ENCODE measurements around the gene CMKLR1. TPM values are rescaled to one million over a fixed set of nuclear protein-coding genes. Genes with fewer than 3 reads are reported as not detected.

CMKLR1 gene
- total RNA-seq, 2 experiments from 2014 or later: not detected

DNA sequence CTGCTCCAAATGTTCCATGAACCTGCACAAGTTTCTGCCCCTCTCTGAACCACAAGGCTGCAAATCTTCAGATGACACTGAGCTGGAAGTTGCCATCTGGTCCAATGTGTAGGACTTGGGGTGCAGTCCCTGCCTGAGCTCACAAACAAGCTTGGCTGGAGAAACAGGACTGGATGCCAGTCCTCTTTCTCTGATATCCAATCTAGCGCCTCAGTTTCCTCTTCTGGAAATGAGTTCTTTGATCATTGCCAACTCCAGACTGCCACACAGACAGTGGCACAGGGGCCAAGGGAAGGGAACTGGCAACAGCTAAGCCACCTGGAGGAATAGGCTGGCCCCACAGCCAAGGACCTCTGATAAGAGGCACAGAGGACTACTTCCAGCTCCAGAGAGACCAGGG, 15.5 kb downstream of the CMKLR1 start:
- Mint-ChIP-seq H3K4me3 (no peak overlapping the region), H3K4me1 (peaks cover 8% of the 10 kb centered on the region), H3K36me3 (ENCODE audit: low read depth) (no peaks in the 10 kb centered on the region), H3K27me3 (peaks cover 14% of the 10 kb centered on the region), H3K9me3 (no peaks in the 10 kb centered on the region), H3K27ac (no peak overlapping the region)
- CTCF ChIA-PET: interaction anchor here (1.4 kb wide), 1 partner anchor 10 kb away, joined by 5 read pairs; no protein-coding TSS in a partner anchor
- POLR2A ChIA-PET: no interaction called here
- no peak for DNase-seq

DNA sequence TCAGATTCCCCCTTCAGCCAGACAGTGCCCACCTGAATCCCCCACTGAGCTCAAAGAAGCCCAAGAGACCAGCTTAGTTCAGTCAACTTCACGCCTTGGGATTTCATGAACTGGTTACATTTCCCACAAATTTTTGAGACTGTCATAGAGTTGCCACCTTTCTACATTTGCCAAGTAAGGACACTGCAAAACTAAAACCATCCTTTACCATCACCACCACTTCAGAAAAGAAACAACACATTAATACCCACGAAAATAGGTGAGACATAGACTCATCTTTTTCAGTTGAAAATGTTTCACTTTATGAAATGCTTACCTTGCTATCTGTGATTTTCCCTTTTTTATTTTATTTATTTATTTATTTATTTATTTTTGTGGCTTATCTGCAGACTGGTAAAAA, 16.1 kb downstream of the CMKLR1 start:
- Mint-ChIP-seq H3K9me3 (no peaks in the 10 kb centered on the region), H3K27ac (no peak overlapping the region), H3K4me3 (no peak overlapping the region), H3K4me1 (peaks cover 8% of the 10 kb centered on the region), H3K27me3 (peaks cover 14% of the 10 kb centered on the region), H3K36me3 (ENCODE audit: low read depth) (no peaks in the 10 kb centered on the region)
- DNase-seq: no peak
- ChIA-PET POLR2A (no interaction called here), CTCF (interaction anchor here (1.4 kb wide), 2 partner anchors 11 to 23 kb away, joined by 3 to 5 read pairs; no protein-coding TSS in a partner anchor)

DNA sequence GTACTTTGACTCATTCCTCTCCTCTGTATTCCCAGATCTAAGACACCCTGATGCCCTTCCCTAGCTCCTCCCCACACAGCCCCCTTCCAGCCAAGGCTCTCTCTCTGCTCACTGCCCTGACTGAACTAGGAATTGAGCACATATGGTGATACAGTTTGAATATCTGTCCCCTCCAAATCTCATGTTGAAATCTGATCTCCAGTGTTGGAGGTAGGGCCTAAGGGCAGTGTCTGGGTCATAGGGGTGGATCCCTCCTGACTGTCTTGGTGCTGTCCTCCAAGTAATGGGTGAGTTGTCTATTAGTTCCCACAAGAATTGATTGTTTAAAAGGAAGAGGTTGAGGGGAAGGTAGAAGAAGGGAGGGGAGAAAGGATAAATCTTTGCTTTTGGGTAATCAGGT, 17.4 kb downstream of the CMKLR1 start:
- Mint-ChIP-seq H3K9me3 (peaks cover 5% of the 10 kb centered on the region), H3K36me3 (ENCODE audit: low read depth) (no peaks in the 10 kb centered on the region), H3K4me3 (no peak overlapping the region), H3K27ac (no peak overlapping the region), H3K4me1 (peaks cover 8% of the 10 kb centered on the region), H3K27me3 (peaks cover 14% of the 10 kb centered on the region)
- no peak for DNase-seq
- ChIA-PET CTCF (interaction anchor here (1.8 kb wide), 1 partner anchor 13 kb away, joined by 4 read pairs; no protein-coding TSS in a partner anchor), POLR2A (no interaction called here)

DNA sequence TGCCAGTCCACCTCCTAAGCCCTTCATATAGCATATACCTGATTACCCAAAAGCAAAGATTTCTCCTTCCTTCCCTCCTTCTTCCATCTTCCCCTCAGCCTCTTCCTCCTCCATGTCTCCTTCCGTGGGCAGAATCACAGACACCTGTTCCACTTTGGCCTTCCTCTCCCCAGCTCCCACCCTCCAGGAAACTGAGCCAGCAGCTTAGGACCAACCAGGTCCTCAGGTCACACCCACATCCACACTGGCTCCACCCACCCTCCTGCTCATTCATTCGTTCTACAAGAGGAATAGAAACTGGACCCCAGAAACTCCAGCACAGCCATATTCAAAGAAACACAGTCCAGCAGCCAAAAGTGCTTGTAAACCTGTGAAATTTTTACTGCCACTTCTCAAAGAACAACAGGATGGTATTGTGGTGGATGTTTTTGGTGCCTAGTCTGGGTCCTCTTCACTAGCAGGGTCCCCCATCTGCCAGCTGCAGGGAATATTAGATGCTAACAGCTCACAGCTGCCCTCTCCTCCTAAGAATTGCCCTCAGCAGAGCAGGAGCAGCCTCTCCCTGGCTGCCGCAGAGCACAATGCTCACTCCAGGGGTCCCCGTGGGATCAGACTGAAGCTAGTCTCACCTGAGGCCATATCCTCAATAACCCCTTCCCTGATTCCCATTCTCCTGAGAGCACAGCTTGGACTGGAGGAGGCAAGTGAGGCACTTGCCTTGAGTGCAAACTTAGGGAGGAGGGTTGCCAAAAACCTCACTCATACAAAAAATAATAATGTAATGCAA, 18.4 kb downstream of the CMKLR1 start:
- H3K27ac Mint-ChIP-seq: no peak overlapping the region
- POLR2A ChIA-PET: no interaction called here
- H3K27me3 Mint-ChIP-seq: peaks cover 16% of the 10 kb centered on the region
- no peak for DNase-seq
- no peak overlapping the region for H3K4me3 Mint-ChIP-seq
- CTCF ChIA-PET: interaction anchor here (1.8 kb wide), 1 partner anchor 12 kb away, joined by 4 read pairs; no protein-coding TSS in a partner anchor
- H3K9me3 Mint-ChIP-seq: peaks cover 5% of the 10 kb centered on the region
- H3K4me1 Mint-ChIP-seq: peaks cover 16% of the 10 kb centered on the region
- no peaks in the 10 kb centered on the region for H3K36me3 Mint-ChIP-seq (ENCODE audit: low read depth)

GRCh38 chr12:108319277-108320234, 19.6 kb downstream of the CMKLR1 start:
- ChIA-PET POLR2A (no interaction called here), CTCF (no interaction called here)
- Mint-ChIP-seq H3K4me3 (no peak overlapping the region), H3K4me1 (peaks cover 16% of the 10 kb centered on the region), H3K9me3 (peaks cover 5% of the 10 kb centered on the region), H3K27ac (no peak overlapping the region), H3K36me3 (ENCODE audit: low read depth) (no peaks in the 10 kb centered on the region), H3K27me3 (peaks cover 16% of the 10 kb centered on the region)
- DNase-seq: no peak

- H3K36me3 Mint-ChIP-seq (ENCODE audit: low read depth): no peaks in the 10 kb centered on the region
Observed at GRCh38 chr12:108318472-108319275, 20.4 kb downstream of the CMKLR1 start.

GRCh38 chr12:108317308-108318234, 21.5 kb downstream of the CMKLR1 start:
- ChIA-PET CTCF (interaction anchor here (1.0 kb wide), 1 partner anchor 20 kb away, joined by 3 read pairs; no protein-coding TSS in a partner anchor), POLR2A (no interaction called here)
- H3K4me3 Mint-ChIP-seq: no peak overlapping the region
- H3K27me3 Mint-ChIP-seq: peaks cover 11% of the 10 kb centered on the region
- DNase-seq: no peak
- peaks cover 5% of the 10 kb centered on the region for H3K9me3 Mint-ChIP-seq
- no peaks in the 10 kb centered on the region for H3K36me3 Mint-ChIP-seq (ENCODE audit: low read depth)
- peaks cover 33% of the 10 kb centered on the region for H3K4me1 Mint-ChIP-seq
- no peak overlapping the region for H3K27ac Mint-ChIP-seq

More at GRCh38 chr12:108318472-108319275, 20.4 kb downstream of the CMKLR1 start:
- peaks cover 16% of the 10 kb centered on the region for H3K27me3 Mint-ChIP-seq
- ChIA-PET CTCF (interaction anchor here (0.6 kb wide), 1 partner anchor 542 kb away, joined by 3 read pairs; no protein-coding TSS in a partner anchor), POLR2A (no interaction called here)
- no peak for DNase-seq
- H3K4me1 Mint-ChIP-seq: peaks cover 22% of the 10 kb centered on the region
- H3K9me3 Mint-ChIP-seq: peaks cover 5% of the 10 kb centered on the region
- H3K4me3 Mint-ChIP-seq: no peak overlapping the region
- H3K27ac Mint-ChIP-seq: no peak overlapping the region

DNA sequence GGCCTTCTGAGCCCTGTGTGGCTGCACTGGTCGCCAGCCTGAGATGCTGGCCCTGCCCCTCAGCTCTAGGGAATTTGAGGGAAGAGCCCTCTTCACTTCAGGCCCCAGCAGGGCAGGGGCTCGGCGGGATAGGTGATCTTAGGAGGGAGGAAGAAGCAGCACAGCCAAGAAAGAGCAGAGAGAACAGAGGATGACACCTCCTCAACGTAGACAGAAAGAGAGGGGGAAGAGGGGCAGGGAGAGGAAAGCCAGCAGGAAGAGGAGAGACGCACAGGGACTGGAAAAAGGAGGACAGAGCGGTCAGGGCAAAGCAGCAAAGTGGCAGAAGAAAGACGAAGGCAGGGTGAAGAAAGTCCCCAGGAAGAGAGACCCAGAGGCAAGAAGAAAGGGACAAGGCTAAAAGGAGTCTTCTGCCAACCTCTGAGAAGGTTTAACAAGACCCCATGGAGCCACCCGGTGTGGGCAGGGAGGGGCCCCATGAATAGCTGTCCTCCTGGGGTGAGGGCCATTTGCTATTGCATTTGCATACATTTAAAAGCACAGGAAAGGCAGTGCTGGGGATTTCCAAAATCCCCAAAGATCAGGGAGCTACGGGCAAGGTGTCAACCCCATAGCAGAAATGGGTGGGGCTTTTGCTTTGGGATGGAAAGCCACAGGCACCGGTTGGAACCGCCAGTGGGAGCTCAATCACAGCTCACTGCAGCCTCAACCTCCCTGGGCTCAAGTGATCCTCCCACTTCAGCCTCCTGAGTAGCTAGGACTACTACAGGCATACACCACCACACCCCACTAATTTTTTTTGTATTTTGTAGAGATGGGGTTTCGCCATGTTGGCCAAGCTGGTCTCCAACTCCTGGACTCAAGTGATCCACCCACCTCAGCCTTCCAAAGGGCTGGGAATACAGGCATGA, 22.7 kb downstream of the CMKLR1 start:
- Mint-ChIP-seq H3K27ac (peak overlapping the region; percentile 69), H3K9me3 (peaks cover 5% of the 10 kb centered on the region), H3K36me3 (ENCODE audit: low read depth) (no peaks in the 10 kb centered on the region), H3K4me1 (peaks cover 41% of the 10 kb centered on the region), H3K27me3 (peaks cover 3% of the 10 kb centered on the region), H3K4me3 (no peak overlapping the region)
- no peak for DNase-seq
- ChIA-PET CTCF (interaction anchor here (1.0 to 1.1 kb wide), 2 partner anchors 10 to 19 kb away, joined by 3 to 4 read pairs; no protein-coding TSS in a partner anchor), POLR2A (no interaction called here)

DNA sequence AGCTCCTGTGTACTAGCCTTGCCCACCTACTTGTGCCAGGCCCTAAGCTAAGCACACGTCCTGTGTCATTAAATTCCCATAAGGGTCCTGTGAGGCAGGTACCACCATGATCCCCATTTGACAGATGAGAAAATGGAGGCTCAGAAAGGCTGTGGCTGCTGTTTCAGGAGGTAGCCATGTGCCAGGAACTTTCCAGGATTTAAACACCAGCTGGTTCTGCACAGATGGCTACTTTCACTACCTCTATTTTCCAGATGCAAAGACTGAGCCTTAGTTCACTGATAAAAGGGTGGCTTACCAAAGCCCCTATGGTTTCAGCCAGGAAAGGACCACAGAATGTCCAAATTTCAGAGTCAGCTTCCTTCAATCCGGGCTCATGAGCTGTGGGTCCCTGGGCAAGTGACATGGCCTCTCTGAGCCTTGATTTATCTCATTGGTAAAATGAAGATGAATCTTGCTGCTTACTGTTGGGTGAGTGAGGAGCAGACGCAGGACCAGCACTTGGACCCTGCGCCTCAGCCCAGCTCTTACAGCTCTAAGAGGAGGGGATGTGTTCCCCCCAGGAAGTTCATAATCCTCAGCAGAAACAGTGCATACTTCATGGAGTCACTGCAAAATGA, 23.5 kb downstream of the CMKLR1 start:
- ChIA-PET CTCF (no interaction called here), POLR2A (no interaction called here)
- no peak for DNase-seq
- Mint-ChIP-seq H3K36me3 (ENCODE audit: low read depth) (no peaks in the 10 kb centered on the region), H3K27me3 (peaks cover 2% of the 10 kb centered on the region), H3K4me3 (no peak overlapping the region), H3K9me3 (peaks cover 5% of the 10 kb centered on the region), H3K4me1 (peaks cover 41% of the 10 kb centered on the region), H3K27ac (peak overlapping the region; percentile 46)

DNA sequence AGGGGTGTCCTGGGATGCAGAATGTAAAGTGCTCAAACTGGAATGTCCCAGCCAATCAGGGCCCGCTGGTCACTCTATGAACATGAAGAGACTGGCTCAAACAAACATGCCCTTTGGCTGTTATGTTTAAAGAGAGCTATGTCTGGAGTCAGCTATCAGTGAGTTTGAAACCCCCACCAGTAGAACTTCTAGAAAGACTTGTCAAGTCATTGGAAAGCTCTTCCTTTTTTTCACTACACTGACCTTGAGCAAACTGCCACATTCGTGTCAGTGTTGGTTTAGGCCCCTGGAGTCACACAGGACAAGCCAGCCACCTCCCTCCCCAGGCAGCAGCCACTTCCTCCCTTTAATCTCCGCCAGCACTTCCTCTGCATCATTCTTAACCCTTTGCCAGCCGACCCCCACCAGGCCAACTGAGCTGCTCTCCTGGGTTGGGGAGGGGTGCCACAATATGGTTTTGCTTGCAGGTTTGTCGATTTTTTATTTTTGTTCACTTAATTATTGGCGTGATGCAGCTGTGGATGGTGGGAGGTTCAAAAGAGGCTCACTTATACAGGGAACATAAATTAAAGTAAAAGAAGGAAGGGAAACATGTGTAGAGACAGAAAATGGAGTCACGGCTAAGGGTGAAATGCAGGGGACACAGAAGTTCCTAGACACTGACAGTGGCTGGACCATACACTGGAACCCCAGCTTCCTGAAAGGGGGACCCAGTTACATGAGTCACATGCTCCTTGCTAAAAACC, 25.3 kb downstream of the CMKLR1 start:
- ChIA-PET POLR2A (no interaction called here), CTCF (interaction anchor here (1.0 kb wide), 1 partner anchor 9 kb away, joined by 3 read pairs; no protein-coding TSS in a partner anchor)
- H3K36me3 Mint-ChIP-seq (ENCODE audit: low read depth): no peaks in the 10 kb centered on the region
- H3K9me3 Mint-ChIP-seq: peaks cover 5% of the 10 kb centered on the region
- peak overlapping the region; percentile 33 for H3K4me3 Mint-ChIP-seq
- DNase-seq: peak; percentile 62
- peak overlapping the region; percentile 86 for H3K27ac Mint-ChIP-seq
- H3K4me1 Mint-ChIP-seq: peaks cover 41% of the 10 kb centered on the region
- H3K27me3 Mint-ChIP-seq: peaks cover 2% of the 10 kb centered on the region

All from activated CD4-positive, alpha-beta T cell treated with anti-CD3 and anti-CD28 coated beads, Interleukin-2, amount 10 ng/mL, durations not matched to agents 7 days and 5 days (primary cell).